ENCODE measurements around the gene TBPL2. TPM values are rescaled to one million over a fixed set of nuclear protein-coding genes. Genes with fewer than 3 reads are reported as not detected.
A peak's percentile ranks its signal among the peaks of the same experiment; 100 is the strongest.

The TBPL2 gene
- polyA plus RNA-seq, 4 donors, result 0.35 TPM; not detected in 3

DNA sequence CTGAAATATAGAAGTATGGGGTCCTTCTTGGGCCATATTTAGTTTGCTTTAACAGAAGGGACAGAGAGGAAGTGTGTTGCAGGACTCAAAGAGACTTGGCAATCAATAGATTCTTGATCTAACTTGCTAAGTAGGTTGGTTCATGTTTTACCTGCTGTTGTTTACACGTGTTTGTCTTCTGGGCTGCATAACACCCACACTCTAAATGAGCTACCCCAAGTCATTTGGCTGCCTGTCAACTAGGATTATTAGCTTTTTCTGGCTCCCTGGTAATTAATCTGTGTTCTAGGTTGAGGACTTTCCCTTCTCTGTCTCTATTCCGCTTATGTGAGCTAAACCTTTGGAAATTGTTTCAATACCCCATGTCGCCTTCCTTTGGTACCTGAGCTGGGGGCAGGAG lies 10.1 kb upstream of the TBPL2 start:
- Histone ChIP-seq H3K9me3 (ENCODE audit: control insufficient read depth in 2 of 2, insufficient read depth in 1 of 2, low read depth in 1 of 2, low read length in 1 of 2) (no peaks in the 10 kb centered on the region), H3K27me3 (ENCODE audit: control insufficient read depth in 3 of 3, insufficient read depth in 3 of 3, low read length in 3 of 3) (no peaks in the 10 kb centered on the region), H3K36me3 (ENCODE audit: control insufficient read depth in 3 of 3, insufficient read depth in 2 of 3, low read depth in 1 of 3, low read length in 3 of 3) (no peaks in the 10 kb centered on the region), H3K4me1 (ENCODE audit: control insufficient read depth in 3 of 3, insufficient read depth in 2 of 3, low read depth in 1 of 3, low read length in 2 of 3) (peaks cover 3 to 15% (median 10%) of the 10 kb centered on the region in 3 donors), H3K4me3 (ENCODE audit: low read depth in 1 of 3, low read length in 3 of 3) (no peak overlapping the region), H3K27ac (ENCODE audit: low read depth in 1 of 3, low read length in 2 of 3) (no peak overlapping the region)
- 75 to 78% (median 78%) methylated on average over 3 of the region's 3 CpGs for WGBS, 3 donors
- FAIRE-seq (no peak), DNase-seq (no peak)

- Histone ChIP-seq H3K9me3 (ENCODE audit: control insufficient read depth in 2 of 2, insufficient read depth in 1 of 2, low read depth in 1 of 2, low read length in 1 of 2) (no peaks in the 10 kb centered on the region), H3K27ac (ENCODE audit: low read depth in 1 of 3, low read length in 2 of 3) (no peak overlapping the region), H3K4me3 (ENCODE audit: low read depth in 1 of 3, low read length in 3 of 3) (no peak overlapping the region), H3K4me1 (ENCODE audit: control insufficient read depth in 3 of 3, insufficient read depth in 2 of 3, low read depth in 1 of 3, low read length in 2 of 3) (peaks cover 3 to 15% (median 10%) of the 10 kb centered on the region in 3 donors), H3K36me3 (ENCODE audit: control insufficient read depth in 3 of 3, insufficient read depth in 2 of 3, low read depth in 1 of 3, low read length in 3 of 3) (no peaks in the 10 kb centered on the region), H3K27me3 (ENCODE audit: control insufficient read depth in 3 of 3, insufficient read depth in 3 of 3, low read length in 3 of 3) (no peaks in the 10 kb centered on the region)
- 60 to 82% (median 68%) methylated on average over 2 of the region's 2 CpGs for WGBS, 3 donors
- DNase-seq, result no peak
- FAIRE-seq, result no peak
Observed at GRCh38 chr14:55450124-55450523, 9.7 kb upstream of the TBPL2 start.

DNA sequence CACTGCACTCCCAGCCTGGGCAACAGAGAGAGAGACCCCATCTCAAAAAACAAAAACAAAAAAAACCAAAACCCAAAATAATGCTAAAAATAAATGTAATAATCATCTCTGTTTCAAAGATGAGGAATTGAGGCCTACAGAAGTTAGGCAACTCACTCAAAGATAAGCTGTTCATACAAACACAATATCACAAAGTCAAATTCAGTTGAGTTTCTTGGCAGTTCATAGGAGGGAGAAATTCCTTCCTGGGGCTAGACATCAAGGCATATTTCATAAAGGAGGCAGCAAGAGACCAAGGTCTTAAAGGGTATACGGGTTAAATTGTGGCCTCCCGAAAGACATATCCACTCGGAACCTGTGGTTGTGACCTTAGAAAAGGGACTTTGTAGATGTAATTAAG lies 8.7 kb upstream of the TBPL2 start:
- WGBS, 3 donors, result 96 to 98% (median 96%) methylated on average over 3 of the region's 3 CpGs
- DNase-seq (no peak), FAIRE-seq (no peak)
- no peaks in the 10 kb centered on the region for H3K9me3 ChIP-seq (ENCODE audit: control insufficient read depth in 2 of 2, insufficient read depth in 1 of 2, low read depth in 1 of 2, low read length in 1 of 2)
- no peak overlapping the region for H3K27ac ChIP-seq (ENCODE audit: low read depth in 1 of 3, low read length in 2 of 3)
- H3K4me3 ChIP-seq (ENCODE audit: low read depth in 1 of 3, low read length in 3 of 3), result no peak overlapping the region
- H3K36me3 ChIP-seq (ENCODE audit: control insufficient read depth in 3 of 3, insufficient read depth in 2 of 3, low read depth in 1 of 3, low read length in 3 of 3), result no peaks in the 10 kb centered on the region
- H3K4me1 ChIP-seq (ENCODE audit: control insufficient read depth in 3 of 3, insufficient read depth in 2 of 3, low read depth in 1 of 3, low read length in 2 of 3), result peaks cover 0 to 10% (median 5%) of the 10 kb centered on the region in 3 donors
- no peaks in the 10 kb centered on the region for H3K27me3 ChIP-seq (ENCODE audit: control insufficient read depth in 3 of 3, insufficient read depth in 3 of 3, low read length in 3 of 3)

- Histone ChIP-seq H3K4me3 (ENCODE audit: low read depth in 1 of 3, low read length in 3 of 3) (no peak overlapping the region), H3K27me3 (ENCODE audit: control insufficient read depth in 3 of 3, insufficient read depth in 3 of 3, low read length in 3 of 3) (no peaks in the 10 kb centered on the region), H3K36me3 (ENCODE audit: control insufficient read depth in 3 of 3, insufficient read depth in 2 of 3, low read depth in 1 of 3, low read length in 3 of 3) (no peaks in the 10 kb centered on the region), H3K4me1 (ENCODE audit: control insufficient read depth in 3 of 3, insufficient read depth in 2 of 3, low read depth in 1 of 3, low read length in 2 of 3) (peaks cover 0 to 7% (median 0%) of the 10 kb centered on the region in 3 donors), H3K9me3 (ENCODE audit: control insufficient read depth in 2 of 2, insufficient read depth in 1 of 2, low read depth in 1 of 2, low read length in 1 of 2) (no peaks in the 10 kb centered on the region), H3K27ac (ENCODE audit: low read depth in 1 of 3, low read length in 2 of 3) (no peak overlapping the region)
- DNase-seq (peak in 1 of 2 donors; percentile 36), FAIRE-seq (no peak)
- WGBS, 3 donors, result 34 to 39% (median 35%) methylated on average over 3 of the region's 3 CpGs
Observed at GRCh38 chr14:55448141-55448614, 7.8 kb upstream of the TBPL2 start.

DNA sequence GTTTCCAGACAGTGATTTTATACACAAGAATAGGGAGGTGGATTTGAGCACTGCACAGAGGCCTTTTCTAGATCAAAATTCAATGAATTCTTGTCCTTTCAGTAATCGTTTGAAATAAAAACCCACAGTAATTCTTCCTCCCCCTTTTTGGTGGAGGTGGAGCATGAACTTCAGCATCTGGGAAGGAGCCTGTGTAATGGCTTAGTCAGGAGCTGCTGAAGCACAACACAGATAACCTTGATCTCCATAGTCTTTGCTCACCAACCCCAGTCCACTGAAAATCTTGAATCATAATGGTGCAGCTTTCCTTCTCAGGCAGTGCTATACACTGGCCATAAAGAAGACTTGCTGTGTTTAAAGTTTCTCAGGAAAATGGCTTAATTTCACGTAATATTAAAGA lies 6.4 kb upstream of the TBPL2 start:
- Histone ChIP-seq H3K27me3 (ENCODE audit: control insufficient read depth in 3 of 3, insufficient read depth in 3 of 3, low read length in 3 of 3) (no peaks in the 10 kb centered on the region), H3K27ac (ENCODE audit: low read depth in 1 of 3, low read length in 2 of 3) (no peak overlapping the region), H3K4me3 (ENCODE audit: low read depth in 1 of 3, low read length in 3 of 3) (no peak overlapping the region), H3K9me3 (ENCODE audit: control insufficient read depth in 2 of 2, insufficient read depth in 1 of 2, low read depth in 1 of 2, low read length in 1 of 2) (peaks cover 0 to 4% of the 10 kb centered on the region in 2 donors), H3K4me1 (ENCODE audit: control insufficient read depth in 3 of 3, insufficient read depth in 2 of 3, low read depth in 1 of 3, low read length in 2 of 3) (peaks cover 0 to 7% (median 0%) of the 10 kb centered on the region in 3 donors), H3K36me3 (ENCODE audit: control insufficient read depth in 3 of 3, insufficient read depth in 2 of 3, low read depth in 1 of 3, low read length in 3 of 3) (no peaks in the 10 kb centered on the region)
- FAIRE-seq (no peak), DNase-seq (peak in 1 of 2 donors; percentile 20)
- 70 to 73% (median 72%) methylated on average over 2 of the region's 2 CpGs for WGBS, 3 donors

DNA sequence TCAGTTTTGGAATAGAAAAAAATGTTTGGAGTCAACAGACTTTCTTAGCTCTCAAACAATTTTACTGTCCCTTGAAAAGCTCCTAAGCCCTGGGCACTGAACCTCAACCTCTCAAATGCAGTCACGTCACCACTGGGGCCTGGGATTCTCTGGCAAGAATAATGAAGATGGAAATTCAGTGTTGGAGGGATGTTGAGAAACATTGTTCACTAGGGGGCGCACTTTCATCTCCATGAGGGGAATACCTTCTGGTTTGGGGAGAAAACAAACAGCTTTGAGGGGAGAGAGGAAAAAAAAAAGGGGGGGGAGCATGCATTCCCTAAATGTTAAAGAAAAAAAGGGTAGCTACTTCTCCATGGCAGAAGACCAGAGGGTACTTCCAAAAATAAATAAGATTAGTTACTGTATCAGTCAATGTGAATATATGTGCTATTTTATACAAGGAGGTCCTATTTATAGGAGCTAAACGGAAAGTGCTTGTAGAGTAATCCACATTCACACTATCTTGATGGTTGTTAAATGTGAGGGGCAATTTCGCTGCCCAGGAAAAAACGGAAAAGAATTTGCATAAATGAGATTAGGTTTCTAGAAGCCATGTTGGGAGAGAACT lies 5.8 kb upstream of the TBPL2 start:
- WGBS, 3 donors, result 19 to 31% (median 23%) methylated on average over 5 of the region's 5 CpGs
- no peak overlapping the region for H3K4me3 ChIP-seq (ENCODE audit: low read depth in 1 of 3, low read length in 3 of 3)
- DNase-seq, result peak; percentile 74 to 75
- peaks cover 0 to 4% (median 0%) of the 10 kb centered on the region in 3 donors for H3K4me1 ChIP-seq (ENCODE audit: control insufficient read depth in 3 of 3, insufficient read depth in 2 of 3, low read depth in 1 of 3, low read length in 2 of 3)
- peaks cover 0 to 4% of the 10 kb centered on the region in 2 donors for H3K9me3 ChIP-seq (ENCODE audit: control insufficient read depth in 2 of 2, insufficient read depth in 1 of 2, low read depth in 1 of 2, low read length in 1 of 2)
- no peak overlapping the region for H3K27ac ChIP-seq (ENCODE audit: low read depth in 1 of 3, low read length in 2 of 3)
- no peaks in the 10 kb centered on the region for H3K27me3 ChIP-seq (ENCODE audit: control insufficient read depth in 3 of 3, insufficient read depth in 3 of 3, low read length in 3 of 3)
- no peak for FAIRE-seq
- no peaks in the 10 kb centered on the region for H3K36me3 ChIP-seq (ENCODE audit: control insufficient read depth in 3 of 3, insufficient read depth in 2 of 3, low read depth in 1 of 3, low read length in 3 of 3)

GRCh38 chr14:55441286-55441685 lies 870 bp upstream of the TBPL2 start:
- Histone ChIP-seq H3K27me3 (ENCODE audit: control insufficient read depth in 3 of 3, insufficient read depth in 3 of 3, low read length in 3 of 3) (peaks cover 0 to 5% (median 0%) of the 10 kb centered on the region in 3 donors), H3K4me1 (ENCODE audit: control insufficient read depth in 3 of 3, insufficient read depth in 2 of 3, low read depth in 1 of 3, low read length in 2 of 3) (peaks cover 0 to 4% (median 0%) of the 10 kb centered on the region in 3 donors), H3K9me3 (ENCODE audit: control insufficient read depth in 2 of 2, insufficient read depth in 1 of 2, low read depth in 1 of 2, low read length in 1 of 2) (peaks cover 0 to 4% of the 10 kb centered on the region in 2 donors), H3K36me3 (ENCODE audit: control insufficient read depth in 3 of 3, insufficient read depth in 2 of 3, low read depth in 1 of 3, low read length in 3 of 3) (no peaks in the 10 kb centered on the region), H3K4me3 (ENCODE audit: low read depth in 1 of 3, low read length in 3 of 3) (no peak overlapping the region), H3K27ac (ENCODE audit: low read depth in 1 of 3, low read length in 2 of 3) (no peak overlapping the region)
- 77 to 89% (median 82%) methylated on average over 9 of the region's 9 CpGs for WGBS, 3 donors
- FAIRE-seq, result no peak
- no peak for DNase-seq

- WGBS, 3 donors, result 45 to 59% (median 55%) methylated on average over 10 of the region's 10 CpGs
- Histone ChIP-seq H3K27me3 (ENCODE audit: control insufficient read depth in 3 of 3, insufficient read depth in 3 of 3, low read length in 3 of 3) (peaks cover 0 to 5% (median 0%) of the 10 kb centered on the region in 3 donors), H3K27ac (ENCODE audit: low read depth in 1 of 3, low read length in 2 of 3) (no peak overlapping the region), H3K9me3 (ENCODE audit: control insufficient read depth in 2 of 2, insufficient read depth in 1 of 2, low read depth in 1 of 2, low read length in 1 of 2) (peaks cover 0 to 4% of the 10 kb centered on the region in 2 donors), H3K4me3 (ENCODE audit: low read depth in 1 of 3, low read length in 3 of 3) (no peak overlapping the region), H3K4me1 (ENCODE audit: control insufficient read depth in 3 of 3, insufficient read depth in 2 of 3, low read depth in 1 of 3, low read length in 2 of 3) (peaks cover 0 to 4% (median 0%) of the 10 kb centered on the region in 3 donors), H3K36me3 (ENCODE audit: control insufficient read depth in 3 of 3, insufficient read depth in 2 of 3, low read depth in 1 of 3, low read length in 3 of 3) (no peaks in the 10 kb centered on the region)
- FAIRE-seq (no peak), DNase-seq (peak; percentile 53 to 57)
Observed at GRCh38 chr14:55438066-55438683, 2.2 kb downstream of the TBPL2 start.
